ENCODE results near the gene MBD3.
"Not testable (repeated sequence)": the region's sequence is repeated elsewhere in the genome, so short reads cannot be mapped to it uniquely, and the experiment has no call there.

MBD3 gene

GRCh38 chr19:1592755-1593500 is at the start of gene MBD3:
TSS of gene MBD3 (minus strand) at chr19:1592865. CDS start at chr19:1592631, 234 bp downstream.
- in situ Hi-C loops (cut with HindIII; ENCODE audit: low sequenced_read_pairs), result no loop called here

GRCh38 chr19:1640893-1641448 is 48.3 kb upstream of the MBD3 start:
- in situ Hi-C loops (cut with HindIII; ENCODE audit: low sequenced_read_pairs), result not testable (repeated sequence)

- in situ Hi-C loops (cut with HindIII; ENCODE audit: low sequenced_read_pairs), result no loop called here
Measured at GRCh38 chr19:1636325-1637236, 43.9 kb upstream of the MBD3 start.

GRCh38 chr19:1634938-1635243 is 42.2 kb upstream of the MBD3 start:
- in situ Hi-C loops (cut with HindIII; ENCODE audit: low sequenced_read_pairs), result no loop called here

GRCh38 chr19:1634242-1634937 is 41.7 kb upstream of the MBD3 start:
- in situ Hi-C loops (cut with HindIII; ENCODE audit: low sequenced_read_pairs), result no loop called here

GRCh38 chr19:1633269-1633826 is 40.7 kb upstream of the MBD3 start:
- in situ Hi-C loops (cut with HindIII; ENCODE audit: low sequenced_read_pairs), result no loop called here

GRCh38 chr19:1632462-1633268 is 40.0 kb upstream of the MBD3 start:
- in situ Hi-C loops (cut with HindIII; ENCODE audit: low sequenced_read_pairs), result no loop called here

GRCh38 chr19:1631557-1632100 is 39.0 kb upstream of the MBD3 start:
- in situ Hi-C loops (cut with HindIII; ENCODE audit: low sequenced_read_pairs), result no loop called here

- in situ Hi-C loops (cut with HindIII; ENCODE audit: low sequenced_read_pairs), result no loop called here
Measured at GRCh38 chr19:1630811-1631210, 38.1 kb upstream of the MBD3 start.

- in situ Hi-C loops (cut with HindIII; ENCODE audit: low sequenced_read_pairs), result no loop called here
Measured at GRCh38 chr19:1630012-1630411, 37.3 kb upstream of the MBD3 start.

GRCh38 chr19:1629256-1629808 is 36.7 kb upstream of the MBD3 start:
- in situ Hi-C loops (cut with HindIII; ENCODE audit: low sequenced_read_pairs), result no loop called here

- in situ Hi-C loops (cut with HindIII; ENCODE audit: low sequenced_read_pairs), result no loop called here
Measured at GRCh38 chr19:1627194-1627593, 34.5 kb upstream of the MBD3 start.

- in situ Hi-C loops (cut with HindIII; ENCODE audit: low sequenced_read_pairs), result no loop called here
Measured at GRCh38 chr19:1626417-1627010, 33.8 kb upstream of the MBD3 start.

GRCh38 chr19:1624458-1624857 is 31.8 kb upstream of the MBD3 start:
- in situ Hi-C loops (cut with HindIII; ENCODE audit: low sequenced_read_pairs), result no loop called here

GRCh38 chr19:1622541-1622940 is 29.9 kb upstream of the MBD3 start:
- in situ Hi-C loops (cut with HindIII; ENCODE audit: low sequenced_read_pairs), result no loop called here

GRCh38 chr19:1622007-1622406 is 29.3 kb upstream of the MBD3 start:
- in situ Hi-C loops (cut with HindIII; ENCODE audit: low sequenced_read_pairs), result no loop called here

- in situ Hi-C loops (cut with HindIII; ENCODE audit: low sequenced_read_pairs), result no loop called here
Measured at GRCh38 chr19:1621574-1621973, 28.9 kb upstream of the MBD3 start.

- in situ Hi-C loops (cut with HindIII; ENCODE audit: low sequenced_read_pairs), result no loop called here
Measured at GRCh38 chr19:1621021-1621420, 28.4 kb upstream of the MBD3 start.

GRCh38 chr19:1620502-1620901 is 27.8 kb upstream of the MBD3 start:
- in situ Hi-C loops (cut with HindIII; ENCODE audit: low sequenced_read_pairs), result no loop called here
